IPS-18a (cell line): ENCODE data around the gene SMAD3.

Source experiments
- H3K27ac ChIP-seq: one replicate; pipeline ENCODE4 v1.5.1; 2013; ENCODE audit warnings: low read length
- H3K27me3 ChIP-seq: one replicate; pipeline ENCODE4 v1.6.1; 2013; ENCODE audit warnings: mild to moderate bottlenecking, low read length; ENCODE audit not compliant: control insufficient read depth, insufficient read depth
- H3K36me3 ChIP-seq: one replicate; pipeline ENCODE4 v1.6.1; 2013; ENCODE audit warnings: low read depth, low read length; ENCODE audit not compliant: control insufficient read depth
- H3K4me1 ChIP-seq: one replicate; pipeline ENCODE4 v1.6.1; 2013; ENCODE audit warnings: low read depth, low read length; ENCODE audit not compliant: control insufficient read depth
- H3K4me3 ChIP-seq: one replicate; pipeline ENCODE4 v1.5.1; 2013; ENCODE audit warnings: low read length
- H3K9ac ChIP-seq: one replicate; pipeline ENCODE4 v1.6.1; 2013; ENCODE audit warnings: mild to moderate bottlenecking, low read length, moderate library complexity
- H3K9me3 ChIP-seq: one replicate; pipeline ENCODE4 v1.6.1; 2013; ENCODE audit warnings: low read depth, low read length; ENCODE audit not compliant: control insufficient read depth

Gene SMAD3

DNA sequence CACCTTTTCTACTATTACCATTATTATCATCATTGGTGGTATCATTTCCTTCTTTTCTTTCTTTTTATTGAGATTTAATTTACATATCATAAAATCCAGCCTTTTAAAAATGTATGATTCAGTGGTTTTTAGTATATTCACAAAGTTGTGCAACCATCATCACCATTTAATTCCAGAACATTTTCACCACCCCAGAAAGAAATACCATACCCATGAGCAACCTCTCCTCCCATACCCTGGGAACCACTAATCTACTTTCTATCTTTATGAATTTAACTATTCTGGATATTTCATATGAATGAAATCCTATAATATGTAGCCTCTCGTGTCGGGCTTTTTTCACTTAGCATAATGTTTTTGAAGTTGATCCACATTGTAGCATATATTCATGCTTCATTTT is 159.9 kb downstream of the SMAD3 start:
- no peak overlapping the region for H3K27ac ChIP-seq
- no peaks in the 10 kb centered on the region for H3K9me3 ChIP-seq
- H3K9ac ChIP-seq = no peak overlapping the region
- no peaks in the 10 kb centered on the region for H3K36me3 ChIP-seq
- H3K27me3 ChIP-seq = no peaks in the 10 kb centered on the region
- no peaks in the 10 kb centered on the region for H3K4me1 ChIP-seq
- no peak overlapping the region for H3K4me3 ChIP-seq

DNA sequence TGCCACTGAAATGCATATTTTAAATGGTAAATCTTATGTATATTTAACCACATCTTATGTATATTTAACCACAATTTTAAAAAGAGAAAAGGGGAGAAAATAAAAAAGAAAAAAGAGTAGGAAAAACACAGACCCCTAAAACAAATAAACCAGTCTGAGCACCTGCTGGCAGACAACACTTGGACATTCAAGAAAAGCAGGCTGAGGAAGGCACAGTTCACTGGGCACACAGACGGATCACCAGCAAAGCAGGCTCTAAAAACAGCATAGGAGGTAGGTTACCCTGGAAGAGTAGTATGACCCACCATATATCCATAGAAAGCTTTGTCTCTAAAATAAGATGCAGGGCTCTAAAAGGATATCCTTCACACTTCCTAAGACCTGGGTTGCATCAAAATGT is 162.0 kb downstream of the SMAD3 start:
- Histone ChIP-seq H3K4me1 (no peaks in the 10 kb centered on the region), H3K27ac (no peak overlapping the region), H3K36me3 (peaks cover 10% of the 10 kb centered on the region), H3K9me3 (no peaks in the 10 kb centered on the region), H3K4me3 (no peak overlapping the region), H3K9ac (no peak overlapping the region), H3K27me3 (no peaks in the 10 kb centered on the region)

DNA sequence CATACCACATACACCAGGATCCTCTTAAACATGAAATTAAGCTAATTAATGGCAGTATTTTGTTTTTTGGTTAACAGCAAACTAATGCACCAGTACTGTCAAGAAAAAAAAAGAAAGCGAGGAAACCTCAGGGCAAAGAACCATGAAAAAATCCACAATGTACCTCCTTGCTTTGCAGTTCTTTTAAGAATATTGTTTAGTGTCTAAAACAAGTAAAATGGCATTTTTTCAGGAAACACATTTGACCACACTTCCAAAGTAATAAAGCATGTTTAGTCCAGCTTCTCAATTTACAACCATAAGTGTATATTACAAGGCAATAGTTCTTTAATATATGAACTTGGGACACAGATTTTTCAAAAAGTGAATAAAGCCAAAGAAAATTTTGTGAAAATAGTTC is 162.4 kb downstream of the SMAD3 start:
- Histone ChIP-seq H3K36me3 (peaks cover 10% of the 10 kb centered on the region), H3K27me3 (no peaks in the 10 kb centered on the region), H3K4me3 (no peak overlapping the region), H3K4me1 (no peaks in the 10 kb centered on the region), H3K9ac (no peak overlapping the region), H3K27ac (no peak overlapping the region), H3K9me3 (no peaks in the 10 kb centered on the region)

DNA sequence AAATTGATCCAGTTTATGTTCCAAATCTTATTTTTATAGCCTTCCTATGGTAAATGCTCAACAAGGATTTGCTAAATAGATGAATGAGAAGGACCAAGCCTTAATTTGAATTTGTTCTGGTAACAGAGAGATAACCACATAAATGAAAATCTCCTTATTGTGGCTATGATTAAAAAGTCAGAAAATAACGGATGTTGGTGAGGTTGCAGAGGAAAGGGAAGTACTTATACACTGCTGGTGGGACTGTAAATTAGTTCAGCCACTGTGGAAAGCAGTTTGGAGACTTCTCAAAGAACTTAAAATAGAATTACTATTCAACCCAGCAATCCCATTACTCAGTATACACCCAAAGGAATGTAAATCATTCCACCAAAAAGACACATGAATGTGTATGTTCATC is 162.9 kb downstream of the SMAD3 start:
- Histone ChIP-seq H3K27me3 (no peaks in the 10 kb centered on the region), H3K4me1 (no peaks in the 10 kb centered on the region), H3K9me3 (no peaks in the 10 kb centered on the region), H3K4me3 (no peak overlapping the region), H3K27ac (no peak overlapping the region), H3K36me3 (peaks cover 10% of the 10 kb centered on the region), H3K9ac (no peak overlapping the region)

DNA sequence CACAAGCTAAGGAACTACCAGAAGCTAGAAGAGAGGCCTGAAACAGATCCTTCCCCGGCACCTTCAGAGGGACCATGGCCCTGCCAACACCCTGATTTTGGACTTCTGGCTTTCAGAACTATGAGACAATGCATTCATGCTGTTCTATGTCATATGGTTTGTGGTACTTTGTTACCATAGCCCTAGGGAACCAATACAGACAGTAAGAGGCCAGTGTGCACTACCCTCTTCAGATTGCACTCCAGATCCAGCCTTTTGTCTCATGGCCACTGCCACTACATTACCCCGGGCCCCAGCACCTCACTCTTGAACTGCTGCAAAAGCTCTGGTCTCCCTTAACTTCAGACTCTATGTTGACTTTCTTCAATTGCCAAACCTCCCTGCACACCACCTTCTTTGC is 165.1 kb downstream of the SMAD3 start:
- Histone ChIP-seq H3K4me1 (no peaks in the 10 kb centered on the region), H3K27ac (no peak overlapping the region), H3K9ac (no peak overlapping the region), H3K9me3 (no peaks in the 10 kb centered on the region), H3K27me3 (no peaks in the 10 kb centered on the region), H3K36me3 (peaks cover 10% of the 10 kb centered on the region), H3K4me3 (no peak overlapping the region)

DNA sequence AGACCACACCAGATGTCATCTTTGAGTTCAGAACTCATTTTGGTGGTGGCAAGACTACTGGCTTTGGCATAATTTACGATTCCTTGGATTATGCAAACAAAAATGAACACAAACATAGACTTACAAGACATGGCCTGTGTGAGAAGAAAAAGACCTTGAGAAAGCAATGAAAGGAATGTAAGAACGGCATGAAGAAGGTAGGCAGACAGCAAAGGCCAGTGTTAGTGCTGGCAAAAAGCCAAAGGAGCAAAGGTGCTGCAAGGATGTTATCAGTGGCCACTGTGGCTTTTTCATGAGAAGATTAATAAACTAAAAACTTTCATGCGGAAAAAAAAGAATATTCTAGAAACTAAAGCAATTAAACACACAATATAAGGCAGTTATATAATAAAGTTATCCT is 167.2 kb downstream of the SMAD3 start:
- Histone ChIP-seq H3K27me3 (no peaks in the 10 kb centered on the region), H3K36me3 (peaks cover 17% of the 10 kb centered on the region), H3K4me3 (no peak overlapping the region), H3K9me3 (no peaks in the 10 kb centered on the region), H3K9ac (no peak overlapping the region), H3K27ac (no peak overlapping the region), H3K4me1 (no peaks in the 10 kb centered on the region)

DNA sequence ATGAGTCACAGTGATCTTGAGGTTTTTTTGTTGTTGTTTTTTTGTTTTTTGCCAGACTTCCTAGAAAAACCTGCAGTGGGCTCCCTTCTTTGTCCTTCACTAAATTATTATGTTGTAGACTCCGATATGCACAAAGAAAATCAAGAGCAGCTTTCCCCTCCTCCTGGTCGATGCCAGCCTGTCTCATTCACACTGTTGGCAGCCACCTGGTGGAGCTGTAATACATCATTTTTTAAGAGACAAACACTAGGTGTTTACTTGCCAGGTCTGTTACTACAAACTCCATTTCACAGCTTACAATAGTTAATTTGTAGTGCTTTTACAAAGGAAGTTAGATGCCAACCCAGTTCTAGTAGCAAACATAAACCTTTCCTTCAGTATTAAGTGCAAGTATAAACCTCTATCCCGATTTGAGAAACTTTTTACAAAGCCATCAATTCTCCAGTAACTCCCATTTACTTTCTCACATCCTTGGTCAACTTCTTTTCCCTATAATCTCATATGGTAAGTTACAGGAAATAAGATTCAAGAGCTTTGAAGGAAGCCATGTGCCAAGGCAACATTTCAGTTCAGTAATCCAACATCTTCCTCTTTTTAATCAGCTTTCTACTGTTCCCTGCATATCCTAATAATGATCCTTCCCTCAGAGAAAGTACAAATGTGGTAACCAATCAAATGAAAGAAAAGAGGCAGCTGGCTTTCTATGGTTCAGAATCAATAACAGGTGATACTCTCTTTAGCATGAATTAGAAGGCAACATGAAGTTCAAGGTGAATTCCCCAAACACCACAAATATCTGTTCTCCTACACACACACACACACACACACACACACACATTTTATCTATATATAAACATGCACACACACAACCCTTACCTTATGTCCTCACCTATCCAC is 175.1 kb downstream of the SMAD3 start:
- Histone ChIP-seq H3K9ac (no peak overlapping the region), H3K4me1 (peaks cover 23% of the 10 kb centered on the region), H3K36me3 (peaks cover 7% of the 10 kb centered on the region), H3K27me3 (no peaks in the 10 kb centered on the region), H3K27ac (no peak overlapping the region), H3K9me3 (no peaks in the 10 kb centered on the region), H3K4me3 (no peak overlapping the region)

DNA sequence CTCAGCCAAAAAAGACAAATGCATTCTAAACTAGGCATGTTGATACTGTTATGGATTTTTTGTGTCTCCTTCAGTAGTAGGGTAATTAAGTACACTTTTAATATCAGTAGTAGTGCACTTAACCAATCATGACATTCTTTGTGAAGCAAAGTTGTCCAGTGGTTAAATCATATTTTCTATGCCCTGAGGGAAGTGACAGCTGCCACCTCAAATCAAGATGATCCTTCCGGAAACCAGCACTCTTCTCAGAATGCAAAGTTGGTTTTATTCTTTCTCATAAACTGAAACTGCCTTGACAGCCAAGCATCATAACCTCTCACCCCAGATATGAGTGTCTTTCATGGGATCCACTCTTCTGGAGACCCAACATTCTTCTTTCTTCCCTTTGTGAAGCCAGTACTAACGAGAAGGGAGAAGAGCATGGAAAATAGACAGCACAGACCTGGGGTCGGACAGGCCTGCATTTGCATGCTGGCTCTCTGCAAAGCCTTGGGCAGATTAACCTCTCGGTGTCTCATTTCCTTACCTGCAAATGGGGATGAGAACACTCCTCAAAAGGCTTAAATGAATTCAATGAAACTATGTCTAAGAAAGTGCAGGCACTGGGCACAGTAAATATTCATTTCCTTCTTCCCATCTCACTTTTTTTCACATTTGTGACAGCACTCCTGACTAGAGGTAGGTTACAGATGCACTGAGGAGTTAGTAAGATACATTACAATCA is 175.9 kb downstream of the SMAD3 start:
- peaks cover under 1% of the 10 kb centered on the region for H3K36me3 ChIP-seq
- H3K4me3 ChIP-seq = no peak overlapping the region
- peaks cover 23% of the 10 kb centered on the region for H3K4me1 ChIP-seq
- no peaks in the 10 kb centered on the region for H3K9me3 ChIP-seq
- H3K27ac ChIP-seq = no peak overlapping the region
- H3K9ac ChIP-seq = no peak overlapping the region
- no peaks in the 10 kb centered on the region for H3K27me3 ChIP-seq

DNA sequence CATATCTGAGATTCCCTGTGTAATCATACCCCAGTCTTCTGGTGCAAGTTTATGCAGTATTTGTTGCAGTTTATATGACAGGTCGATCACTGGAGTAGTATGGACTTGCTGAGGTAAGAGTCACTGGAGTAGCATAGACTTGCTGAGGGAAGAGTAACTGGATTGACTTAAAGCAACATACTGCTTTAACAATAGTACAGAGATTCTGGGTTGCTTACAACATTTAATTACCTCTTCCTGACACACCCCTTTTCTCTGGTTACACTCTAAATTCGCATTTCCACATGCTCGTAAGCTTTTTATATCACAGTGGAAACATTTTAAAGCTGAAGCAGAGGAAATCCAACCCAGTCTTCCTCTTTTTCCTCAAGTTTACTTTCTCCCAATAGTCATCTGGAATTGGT is 177.3 kb downstream of the SMAD3 start:
- Histone ChIP-seq H3K27ac (no peak overlapping the region), H3K4me3 (no peak overlapping the region), H3K4me1 (peaks cover 23% of the 10 kb centered on the region), H3K9ac (no peak overlapping the region), H3K27me3 (no peaks in the 10 kb centered on the region), H3K36me3 (no peaks in the 10 kb centered on the region), H3K9me3 (no peaks in the 10 kb centered on the region)
